HT-29 (cell line): ENCODE measurements around the gene RAB11FIP3. TPM values are rescaled to one million over a fixed set of nuclear protein-coding genes. Genes with fewer than 3 reads are reported as not detected.
"Not testable (repeated sequence)": the region's sequence is repeated elsewhere in the genome, so short reads cannot be mapped to it uniquely, and the experiment has no call there.

Experiments used
- DNase-seq: peaks from one replicate; pipeline ENCODE4 v3.0.0-alpha.2; 2015; ENCODE audit warnings: low spot score
- total RNA-seq: library from RNA; depleted of rRNA; stranded (reverse); fragments of >200 nt; shearing (Covaris generic); gene quantifications from 2 replicates; pipeline ENCODE4 v1.2.3, GENCODE V29; 2014

Gene RAB11FIP3
- total RNA-seq, 1 experiment from 2014 or later = 5.2 TPM

GRCh38 chr16:422179-422578, 3.3 kb upstream of the RAB11FIP3 start:
- not testable (repeated sequence) for DNase-seq

GRCh38 chr16:424033-424622, 1.3 kb upstream of the RAB11FIP3 start:
- DNase-seq = peak; percentile 47

- DNase-seq = peak; percentile 35
Observed at GRCh38 chr16:424623-425081, 797 bp upstream of the RAB11FIP3 start.

GRCh38 chr16:425740-426114, 278 bp downstream of the RAB11FIP3 start:
- no peak for DNase-seq

GRCh38 chr16:426115-426905, 861 bp downstream of the RAB11FIP3 start:
- DNase-seq = no peak

- no peak for DNase-seq
Observed at GRCh38 chr16:426906-427249, 1.4 kb downstream of the RAB11FIP3 start.

GRCh38 chr16:427250-427649, 1.8 kb downstream of the RAB11FIP3 start:
- DNase-seq = no peak

GRCh38 chr16:430904-431303, 5.5 kb downstream of the RAB11FIP3 start:
- DNase-seq = no peak

- no peak for DNase-seq
Observed at GRCh38 chr16:440627-441026, 15.2 kb downstream of the RAB11FIP3 start.

- DNase-seq = no peak
Observed at GRCh38 chr16:441447-441846, 16.0 kb downstream of the RAB11FIP3 start.

GRCh38 chr16:442976-443375, 17.5 kb downstream of the RAB11FIP3 start:
- no peak for DNase-seq

GRCh38 chr16:444027-444426, 18.6 kb downstream of the RAB11FIP3 start:
- DNase-seq = no peak

GRCh38 chr16:445566-445965, 20.1 kb downstream of the RAB11FIP3 start:
- DNase-seq = no peak

- no peak for DNase-seq
Observed at GRCh38 chr16:450385-450784, 24.9 kb downstream of the RAB11FIP3 start.

GRCh38 chr16:450785-451512, 25.5 kb downstream of the RAB11FIP3 start:
- no peak for DNase-seq

GRCh38 chr16:454397-454940, 29.0 kb downstream of the RAB11FIP3 start:
- DNase-seq = no peak

GRCh38 chr16:455453-455852, 30.0 kb downstream of the RAB11FIP3 start:
- no peak for DNase-seq

GRCh38 chr16:456891-457483, 31.5 kb downstream of the RAB11FIP3 start:
- no peak for DNase-seq

GRCh38 chr16:457732-458400, 32.4 kb downstream of the RAB11FIP3 start:
- peak; percentile 10 for DNase-seq

- DNase-seq = no peak
Observed at GRCh38 chr16:459761-460160, 34.3 kb downstream of the RAB11FIP3 start.

- no peak for DNase-seq
Observed at GRCh38 chr16:460787-461186, 35.3 kb downstream of the RAB11FIP3 start.
